ENCODE data around the gene CYTIP. TPM values are rescaled to one million over a fixed set of nuclear protein-coding genes. Genes with fewer than 3 reads are reported as not detected.
A peak's percentile ranks its signal among the peaks of the same experiment; 100 is the strongest.
"Not testable (repeated sequence)": the region's sequence is repeated elsewhere in the genome, so short reads cannot be mapped to it uniquely, and the experiment has no call there.

Gene CYTIP
- total RNA-seq, 2 experiments from 2014 or later, result 514 to 520 TPM

GRCh38 chr2:157404363-157404762, 39.5 kb downstream of the CYTIP start:
- ATAC-seq (peak; percentile 89), DNase-seq (peak; percentile 78)
- H3K9me3 Mint-ChIP-seq, result peaks cover 39% of the 10 kb centered on the region
- H3K36me3 Mint-ChIP-seq (ENCODE audit: low read depth), result peaks cover 61% of the 10 kb centered on the region
- intact Hi-C loops (cut with micrococcal nuclease), result loop anchor here (5.0 kb wide), 1 partner anchor 42 kb away; no protein-coding TSS in a partner anchor
- CTCF ChIA-PET, result interaction anchor here (1.1 to 6.2 kb wide), 10 partner anchors 9 to 101 kb away, joined by 3 to 55 read pairs (median 8); partner anchors contain the start of gene ERMN
- peak overlapping the region; percentile 36 for H3K4me3 Mint-ChIP-seq
- peaks cover 77% of the 10 kb centered on the region for H3K4me1 Mint-ChIP-seq (ENCODE audit: low read depth)
- no peaks in the 10 kb centered on the region for H3K27me3 Mint-ChIP-seq
- no peak for TF ChIP-seq CTCF (IDR thresholded peaks at IDR 0.05)
- POLR2A ChIA-PET, result interaction anchor here (0.7 to 4.4 kb wide), 12 partner anchors 9 to 194 kb away, joined by 3 to 26 read pairs (median 3); partner anchors contain the start of gene CYTIP
- peak overlapping the region; percentile 93 for H3K27ac Mint-ChIP-seq

GRCh38 chr2:157402801-157403485, 40.9 kb downstream of the CYTIP start:
- POLR2A ChIA-PET, result interaction anchor here (0.8 to 4.4 kb wide), 7 partner anchors 11 to 37 kb away, joined by 3 to 26 read pairs (median 4); no protein-coding TSS in a partner anchor
- Mint-ChIP-seq H3K4me1 (ENCODE audit: low read depth) (peaks cover 65% of the 10 kb centered on the region), H3K36me3 (ENCODE audit: low read depth) (peaks cover 64% of the 10 kb centered on the region), H3K9me3 (peaks cover 46% of the 10 kb centered on the region), H3K27ac (peak overlapping the region; percentile 93)
- not testable (repeated sequence) for H3K4me3 Mint-ChIP-seq, DNase-seq, H3K27me3 Mint-ChIP-seq, ATAC-seq
- intact Hi-C loops (cut with micrococcal nuclease), result loop anchor here (5.0 kb wide), 1 partner anchor 41 kb away; no protein-coding TSS in a partner anchor
- CTCF ChIA-PET, result interaction anchor here (1.3 to 6.2 kb wide), 7 partner anchors 10 to 100 kb away, joined by 3 to 55 read pairs (median 7); partner anchors contain the start of gene ERMN

GRCh38 chr2:157395811-157396210, 48.1 kb downstream of the CYTIP start:
- TF ChIP-seq CTCF (IDR thresholded peaks at IDR 0.05), result no peak
- no peak overlapping the region for H3K27ac Mint-ChIP-seq
- H3K4me3 Mint-ChIP-seq, result no peak overlapping the region
- intact Hi-C loops (cut with micrococcal nuclease), result no loop called here
- no peaks in the 10 kb centered on the region for H3K27me3 Mint-ChIP-seq
- CTCF ChIA-PET, result interaction anchor here (1.0 to 1.7 kb wide), 2 partner anchors 60 to 68 kb away, joined by 3 to 11 read pairs; no protein-coding TSS in a partner anchor
- POLR2A ChIA-PET, result interaction anchor here (0.9 to 1.3 kb wide), 2 partner anchors 8 to 31 kb away, joined by 3 read pairs; no protein-coding TSS in a partner anchor
- ATAC-seq (peak; percentile 13), DNase-seq (no peak)
- H3K9me3 Mint-ChIP-seq, result peaks cover 36% of the 10 kb centered on the region
- H3K4me1 Mint-ChIP-seq (ENCODE audit: low read depth), result peaks cover 9% of the 10 kb centered on the region
- H3K36me3 Mint-ChIP-seq (ENCODE audit: low read depth), result peaks cover 45% of the 10 kb centered on the region

GRCh38 chr2:157394928-157395327, 49.0 kb downstream of the CYTIP start:
- CTCF ChIA-PET, result interaction anchor here (1.0 to 1.7 kb wide), 2 partner anchors 59 to 67 kb away, joined by 3 to 11 read pairs; no protein-coding TSS in a partner anchor
- H3K9me3 Mint-ChIP-seq, result peaks cover 37% of the 10 kb centered on the region
- no peak for ATAC-seq
- TF ChIP-seq CTCF (IDR thresholded peaks at IDR 0.05), result no peak
- H3K27me3 Mint-ChIP-seq, result no peaks in the 10 kb centered on the region
- H3K4me1 Mint-ChIP-seq (ENCODE audit: low read depth), result peaks cover 2% of the 10 kb centered on the region
- no peak overlapping the region for H3K4me3 Mint-ChIP-seq
- no peak for DNase-seq
- intact Hi-C loops (cut with micrococcal nuclease), result no loop called here
- peaks cover 45% of the 10 kb centered on the region for H3K36me3 Mint-ChIP-seq (ENCODE audit: low read depth)
- H3K27ac Mint-ChIP-seq, result no peak overlapping the region
- POLR2A ChIA-PET, result interaction anchor here (0.9 to 1.3 kb wide), 2 partner anchors 9 to 30 kb away, joined by 3 read pairs; no protein-coding TSS in a partner anchor

- H3K27ac Mint-ChIP-seq, result no peak overlapping the region
- intact Hi-C loops (cut with micrococcal nuclease), result no loop called here
- H3K27me3 Mint-ChIP-seq, result no peaks in the 10 kb centered on the region
Observed at GRCh38 chr2:157393348-157393747, 50.5 kb downstream of the CYTIP start.

More at GRCh38 chr2:157393348-157393747, 50.5 kb downstream of the CYTIP start:
- POLR2A ChIA-PET, result no interaction called here
- TF ChIP-seq CTCF (IDR thresholded peaks at IDR 0.05), result no peak
- CTCF ChIA-PET, result no interaction called here
- Mint-ChIP-seq H3K4me3 (no peak overlapping the region), H3K4me1 (ENCODE audit: low read depth) (peaks cover 4% of the 10 kb centered on the region), H3K9me3 (peaks cover 40% of the 10 kb centered on the region), H3K36me3 (ENCODE audit: low read depth) (peaks cover 44% of the 10 kb centered on the region)
- DNase-seq (no peak), ATAC-seq (no peak)

All from activated CD8-positive, alpha-beta T cell treated with anti-CD3 and anti-CD28 coated beads for 36 hours (primary cell).